ENCODE measurements around the gene TASL.

The TASL gene

DNA sequence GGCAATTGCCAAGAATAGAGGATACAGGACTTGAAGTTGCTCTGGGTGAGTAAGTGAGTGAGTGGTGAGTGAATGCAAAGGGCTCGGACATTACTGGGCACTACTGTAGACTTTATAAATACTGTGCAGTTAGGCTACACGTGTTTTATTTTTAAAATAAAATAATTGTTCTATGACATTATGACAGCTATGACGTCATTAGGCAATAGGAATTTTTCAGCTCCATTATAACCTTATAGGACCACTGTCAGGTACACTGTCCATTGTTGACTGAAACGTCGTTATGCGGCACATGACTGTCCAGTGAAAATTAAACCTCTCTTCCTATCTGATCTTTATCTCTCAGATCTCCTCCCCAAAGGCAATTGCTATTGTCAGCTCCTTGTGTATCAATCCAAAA, 5.1 kb upstream of the TASL start:
- TF ChIP-seq ZFP41 (tag by site-specific recombination; IDR thresholded peaks at IDR 0.05; ENCODE audit: borderline replicate concordance) (no peak), PRDM6 (tag by site-specific recombination; IDR thresholded peaks at IDR 0.05) (no peak), ZNF768 (tag by site-specific recombination; IDR thresholded peaks at IDR 0.05) (no peak), ZNF707 (tag by site-specific recombination; IDR thresholded peaks at IDR 0.05) (no peak), YY2 (tag by site-specific recombination; IDR thresholded peaks at IDR 0.05) (no peak), ATF2 (tag by site-specific recombination; IDR thresholded peaks at IDR 0.05; ENCODE audit: low read depth) (peak; percentile 63)
- TF ChIP-seq, protein P1, sequence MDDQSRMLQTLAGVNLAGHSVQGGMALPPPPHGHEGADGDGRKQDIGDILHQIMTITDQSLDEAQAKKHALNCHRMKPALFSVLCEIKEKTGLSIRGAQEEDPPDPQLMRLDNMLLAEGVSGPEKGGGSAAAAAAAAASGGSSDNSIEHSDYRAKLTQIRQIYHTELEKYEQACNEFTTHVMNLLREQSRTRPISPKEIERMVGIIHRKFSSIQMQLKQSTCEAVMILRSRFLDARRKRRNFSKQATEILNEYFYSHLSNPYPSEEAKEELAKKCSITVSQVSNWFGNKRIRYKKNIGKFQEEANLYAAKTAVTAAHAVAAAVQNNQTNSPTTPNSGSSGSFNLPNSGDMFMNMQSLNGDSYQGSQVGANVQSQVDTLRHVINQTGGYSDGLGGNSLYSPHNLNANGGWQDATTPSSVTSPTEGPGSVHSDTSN (CRISPR knock-in tag; IDR thresholded peaks at IDR 0.05), result no peak
- Histone ChIP-seq H3K4me3 (ENCODE audit: low read depth, low read length) (no peak overlapping the region), H3K9me3 (ENCODE audit: control insufficient read depth, insufficient read depth, low read depth, low read length) (no peaks in the 10 kb centered on the region), H3K36me3 (ENCODE audit: control insufficient read depth in 2 of 2, insufficient read depth in 1 of 2, low read length in 2 of 2) (no peaks in the 10 kb centered on the region), H3K4me1 (ENCODE audit: control insufficient read depth, insufficient read depth, low read length) (no peaks in the 10 kb centered on the region), H3K27ac (ENCODE audit: extremely low read depth, low read depth, low read length) (no peak overlapping the region)
- CTCF ChIA-PET, result interaction anchor here (0.5 to 0.6 kb wide), 2 partner anchors 12 to 53 kb away, joined by 3 read pairs; no protein-coding TSS in a partner anchor
- POLR2A ChIA-PET, result no interaction called here

DNA sequence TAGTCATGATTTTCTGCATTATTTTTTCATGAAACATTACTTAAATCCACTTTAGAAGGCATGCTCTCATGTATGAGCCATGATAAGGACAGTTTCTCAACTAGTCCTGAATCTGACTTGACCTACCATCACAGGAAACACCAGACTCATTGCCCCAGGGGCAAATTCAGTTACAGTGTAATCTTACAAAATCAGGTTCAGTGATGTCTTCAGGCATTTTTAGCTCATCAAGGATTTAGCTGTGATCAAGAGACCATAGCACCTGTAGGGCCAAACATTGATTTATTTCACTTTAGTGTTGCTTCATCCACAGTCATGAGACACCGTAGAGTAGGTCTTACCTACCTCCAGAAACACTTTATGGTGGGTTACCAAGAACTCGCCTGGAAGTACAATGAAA, 3.1 kb upstream of the TASL start:
- Histone ChIP-seq H3K27ac (ENCODE audit: extremely low read depth, low read depth, low read length) (no peak overlapping the region), H3K36me3 (ENCODE audit: control insufficient read depth in 2 of 2, insufficient read depth in 1 of 2, low read length in 2 of 2) (no peaks in the 10 kb centered on the region), H3K4me3 (ENCODE audit: low read depth, low read length) (no peak overlapping the region), H3K4me1 (ENCODE audit: control insufficient read depth, insufficient read depth, low read length) (no peaks in the 10 kb centered on the region), H3K9me3 (ENCODE audit: control insufficient read depth, insufficient read depth, low read depth, low read length) (no peaks in the 10 kb centered on the region)
- CTCF ChIA-PET, result interaction anchor here (0.7 to 1.2 kb wide), 3 partner anchors 8 to 11 kb away, joined by 3 read pairs; no protein-coding TSS in a partner anchor
- no peak for TF ChIP-seq ZBTB8A (tag by site-specific recombination; IDR thresholded peaks at IDR 0.05)
- TF ChIP-seq ZFHX2 (tag by site-specific recombination; conservative IDR thresholded peaks at IDR 0.05), result no peak
- no peak for TF ChIP-seq ZNF677 (tag by site-specific recombination; IDR thresholded peaks at IDR 0.05)
- POLR2A ChIA-PET, result no interaction called here

GRCh38 chrX:30576881-30577280, 685 bp downstream of the TASL start:
- H3K27ac ChIP-seq (ENCODE audit: extremely low read depth, low read depth, low read length), result no peak overlapping the region
- TF ChIP-seq, protein P2, sequence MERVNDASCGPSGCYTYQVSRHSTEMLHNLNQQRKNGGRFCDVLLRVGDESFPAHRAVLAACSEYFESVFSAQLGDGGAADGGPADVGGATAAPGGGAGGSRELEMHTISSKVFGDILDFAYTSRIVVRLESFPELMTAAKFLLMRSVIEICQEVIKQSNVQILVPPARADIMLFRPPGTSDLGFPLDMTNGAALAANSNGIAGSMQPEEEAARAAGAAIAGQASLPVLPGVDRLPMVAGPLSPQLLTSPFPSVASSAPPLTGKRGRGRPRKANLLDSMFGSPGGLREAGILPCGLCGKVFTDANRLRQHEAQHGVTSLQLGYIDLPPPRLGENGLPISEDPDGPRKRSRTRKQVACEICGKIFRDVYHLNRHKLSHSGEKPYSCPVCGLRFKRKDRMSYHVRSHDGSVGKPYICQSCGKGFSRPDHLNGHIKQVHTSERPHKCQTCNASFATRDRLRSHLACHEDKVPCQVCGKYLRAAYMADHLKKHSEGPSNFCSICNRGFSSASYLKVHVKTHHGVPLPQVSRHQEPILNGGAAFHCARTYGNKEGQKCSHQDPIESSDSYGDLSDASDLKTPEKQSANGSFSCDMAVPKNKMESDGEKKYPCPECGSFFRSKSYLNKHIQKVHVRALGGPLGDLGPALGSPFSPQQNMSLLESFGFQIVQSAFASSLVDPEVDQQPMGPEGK (tag by site-specific recombination; IDR thresholded peaks at IDR 0.05), result no peak
- TF ChIP-seq GLI4 (tag by site-specific recombination; IDR thresholded peaks at IDR 0.05) (no peak), ZSCAN30 (tag by site-specific recombination; IDR thresholded peaks at IDR 0.05) (no peak), KLF9 (tag by site-specific recombination; IDR thresholded peaks at IDR 0.05; ENCODE audit: low read depth) (no peak), MZF1 (tag by site-specific recombination; IDR thresholded peaks at IDR 0.05; ENCODE audit: borderline replicate concordance) (no peak), GLIS1 (tag by site-specific recombination; IDR thresholded peaks at IDR 0.05) (no peak), ZNF549 (tag by site-specific recombination; IDR thresholded peaks at IDR 0.05) (no peak), ZNF677 (tag by site-specific recombination; IDR thresholded peaks at IDR 0.05) (no peak), ZFP37 (tag by site-specific recombination; IDR thresholded peaks at IDR 0.05) (no peak), OSR2 (tag by site-specific recombination; IDR thresholded peaks at IDR 0.05) (no peak)
- TF ChIP-seq, protein P3, sequence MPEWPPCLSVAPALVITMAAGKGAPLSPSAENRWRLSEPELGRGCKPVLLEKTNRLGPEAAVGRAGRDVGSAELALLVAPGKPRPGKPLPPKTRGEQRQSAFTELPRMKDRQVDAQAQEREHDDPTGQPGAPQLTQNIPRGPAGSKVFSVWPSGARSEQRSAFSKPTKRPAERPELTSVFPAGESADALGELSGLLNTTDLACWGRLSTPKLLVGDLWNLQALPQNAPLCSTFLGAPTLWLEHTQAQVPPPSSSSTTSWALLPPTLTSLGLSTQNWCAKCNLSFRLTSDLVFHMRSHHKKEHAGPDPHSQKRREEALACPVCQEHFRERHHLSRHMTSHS (tag by site-specific recombination; IDR thresholded peaks at IDR 0.05), result no peak
- no peaks in the 10 kb centered on the region for H3K4me1 ChIP-seq (ENCODE audit: control insufficient read depth, insufficient read depth, low read length)
- no peaks in the 10 kb centered on the region for H3K9me3 ChIP-seq (ENCODE audit: control insufficient read depth, insufficient read depth, low read depth, low read length)
- CTCF ChIA-PET, result interaction anchor here (0.6 to 1.0 kb wide), 2 partner anchors 59 to 301 kb away, joined by 3 to 7 read pairs; no protein-coding TSS in a partner anchor
- POLR2A ChIA-PET, result no interaction called here
- H3K4me3 ChIP-seq (ENCODE audit: low read depth, low read length), result no peak overlapping the region
- no peaks in the 10 kb centered on the region for H3K36me3 ChIP-seq (ENCODE audit: control insufficient read depth in 2 of 2, insufficient read depth in 1 of 2, low read length in 2 of 2)

Data from HEK293 (cell line).